Common myeloid progenitor, CD34-positive (primary cell): ENCODE measurements around the gene CACNA1A.

Source experiments
- CTCF ChIA-PET: fragments of 350-600 bp; sonication (Branson Sonifier 250); formaldehyde crosslinking; loops from one replicate; lab custom pipeline; 2021; ENCODE audit warnings: antibody characterized with exemption; lab: Charles Lee
- POLR2A ChIA-PET: fragments of 350-600 bp; sonication (Branson Sonifier 250); formaldehyde crosslinking; loops from one replicate; lab custom pipeline; 2021; ENCODE audit warnings: antibody characterized with exemption; lab: Charles Lee
- DNase-seq, 3 donors: peaks; one replicate each; pipeline versions ENCODE4 v3.0.0 to v3.0.0-alpha.2; 2013
- H3K27ac ChIP-seq, 2 experiments: 1 replicate in 1 of 2; 2 replicates in 1 of 2; pipeline ENCODE4 v1.7.0; 2013; ENCODE audit warnings: inconsistent platforms in 2 of 2, low read length in 2 of 2, mild to moderate bottlenecking in 2 of 2, low read depth in 1 of 2, moderate library complexity in 1 of 2; ENCODE audit not compliant: severe bottlenecking in 2 of 2, insufficient read depth in 1 of 2, poor library complexity in 1 of 2
- H3K27me3 ChIP-seq, 5 experiments: replicated peaks in 2 of 5; 1 replicate in 3 of 5; 2 replicates in 2 of 5; pipeline versions ENCODE4 v1.6.1 to v1.7.0; 2013; ENCODE audit warnings: low read length in 4 of 5, mild to moderate bottlenecking in 2 of 5, moderate library complexity in 2 of 5, inconsistent platforms in 1 of 5; ENCODE audit not compliant: insufficient read depth in 5 of 5, control insufficient read depth in 4 of 5
- H3K36me3 ChIP-seq, 4 experiments: 1 replicate in 2 of 4; 2 replicates in 2 of 4; pipeline versions ENCODE4 v1.6.1 to v1.7.0; 2013; ENCODE audit warnings: low read length in 3 of 4, control low read depth in 1 of 4, mild to moderate bottlenecking in 1 of 4; ENCODE audit not compliant: control insufficient read depth in 4 of 4, insufficient read depth in 4 of 4
- H3K4me1 ChIP-seq, 4 experiments: 1 replicate in 3 of 4; 2 replicates in 1 of 4; pipeline versions ENCODE4 v1.6.1 to v1.7.1; 2013; ENCODE audit warnings: low read length in 3 of 4, mild to moderate bottlenecking in 3 of 4, control low read depth in 1 of 4, inconsistent platforms in 1 of 4, moderate library complexity in 1 of 4; ENCODE audit not compliant: control insufficient read depth in 4 of 4, insufficient read depth in 4 of 4; ENCODE audit errors: control extremely low read depth in 1 of 4
- H3K4me3 ChIP-seq, 7 experiments: 1 replicate in 4 of 7; 2 replicates in 3 of 7; pipeline versions ENCODE4 v1.5.1 to v1.7.0; 2013; ENCODE audit warnings: mild to moderate bottlenecking in 7 of 7, low read length in 6 of 7, moderate library complexity in 6 of 7, inconsistent platforms in 2 of 7, low read depth in 2 of 7, control low read depth in 1 of 7; ENCODE audit not compliant: insufficient read depth in 4 of 7, control insufficient read depth in 1 of 7; ENCODE audit errors: extremely low read depth in 1 of 7
- H3K9me3 ChIP-seq, 5 experiments: 1 replicate in 4 of 5; 2 replicates in 1 of 5; pipeline versions ENCODE4 v1.6.1 to v1.7.1; 2013; ENCODE audit warnings: low read length in 4 of 5, mild to moderate bottlenecking in 2 of 5, inconsistent platforms in 1 of 5, low read depth in 1 of 5, moderate library complexity in 1 of 5; ENCODE audit not compliant: control insufficient read depth in 4 of 5, insufficient read depth in 2 of 5; ENCODE audit errors: control extremely low read depth in 1 of 5
- WGBS: methylation state at CpG from one replicate; pipeline ENCODE4 v1.1.5; 2013; ENCODE audit not compliant: insufficient coverage; 5-methylcytosine and 5-hydroxymethylcytosine counted together

CACNA1A gene

DNA sequence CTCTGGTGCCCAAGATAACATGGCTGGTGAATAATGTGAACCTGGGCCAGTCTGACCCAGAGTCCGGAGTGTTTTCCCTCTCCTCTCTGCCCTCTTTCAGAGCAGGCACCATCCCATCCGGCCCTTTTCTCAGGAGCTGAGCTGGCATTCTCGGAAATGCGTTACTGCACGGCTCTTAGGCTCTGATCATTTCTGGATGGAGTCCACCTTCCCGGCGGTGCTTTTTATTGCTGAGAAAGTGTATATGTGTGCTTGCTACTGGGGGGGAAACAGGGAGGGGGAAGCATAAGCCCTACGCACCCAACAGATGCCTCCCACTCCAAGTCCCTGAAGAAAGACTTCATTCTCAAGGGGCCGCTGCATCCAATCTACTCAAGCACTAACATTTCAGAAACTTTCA, 6.6 kb downstream of the CACNA1A start:
- Histone ChIP-seq H3K36me3 (no peaks in the 10 kb centered on the region), H3K27me3 (peaks cover 2 to 55% (median 5%) of the 10 kb centered on the region in 5 experiments), H3K4me1 (no peaks in the 10 kb centered on the region), H3K27ac (no peak overlapping the region), H3K9me3 (peaks cover 0 to 3% (median 0%) of the 10 kb centered on the region in 5 experiments), H3K4me3 (no peak overlapping the region)
- CTCF ChIA-PET: no interaction called here
- no peak for DNase-seq
- POLR2A ChIA-PET: no interaction called here
- 94% methylated on average over 2 of the region's 9 CpGs for WGBS

DNA sequence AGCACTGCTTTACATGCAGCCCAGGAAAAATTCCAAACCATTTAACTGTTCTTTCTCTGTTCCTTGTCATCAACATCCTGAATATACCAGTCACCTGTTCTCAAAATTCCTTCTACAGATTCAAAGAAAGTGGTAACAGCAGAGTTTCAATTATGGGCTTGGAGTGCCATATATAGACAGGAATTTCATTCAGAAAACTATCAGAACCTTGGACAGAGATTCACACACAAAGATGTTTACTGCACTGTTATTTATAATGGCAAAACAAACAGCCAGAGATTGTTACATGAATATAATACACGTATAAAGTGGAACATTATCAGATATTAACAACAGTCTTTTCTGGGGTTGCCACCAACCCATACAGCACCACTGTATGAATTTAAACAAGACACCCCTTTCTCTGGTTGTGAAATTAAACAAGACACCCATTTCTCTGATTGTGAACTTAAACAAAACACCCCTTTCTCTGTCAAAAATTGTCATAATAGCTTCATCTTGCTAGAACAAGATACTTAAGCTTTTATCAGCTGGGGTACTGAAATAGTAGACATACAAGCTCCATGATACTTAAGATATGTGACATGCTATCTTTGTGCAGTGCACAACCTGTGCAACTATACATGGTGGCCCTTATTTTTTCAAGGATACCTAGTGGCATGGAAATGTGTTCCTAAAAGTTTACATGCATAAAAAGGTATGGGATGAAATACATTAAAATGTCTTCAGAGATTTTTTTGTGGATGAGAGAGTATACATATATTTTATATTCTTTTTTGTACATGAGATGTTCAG, 12.6 kb downstream of the CACNA1A start:
- peaks cover 0 to 8% (median 2%) of the 10 kb centered on the region in 5 experiments for H3K27me3 ChIP-seq
- no peaks in the 10 kb centered on the region for H3K4me1 ChIP-seq
- peaks cover 0 to 2% (median 0%) of the 10 kb centered on the region in 5 experiments for H3K9me3 ChIP-seq
- no peak for DNase-seq
- H3K27ac ChIP-seq: no peak overlapping the region
- POLR2A ChIA-PET: no interaction called here
- WGBS: no CpG with 5 or more reads among the region's 1 CpG
- H3K4me3 ChIP-seq: no peak overlapping the region
- H3K36me3 ChIP-seq: no peaks in the 10 kb centered on the region
- CTCF ChIA-PET: interaction anchor here (0.6 kb wide), 1 partner anchor 886 kb away, joined by 3 read pairs; no protein-coding TSS in a partner anchor

- H3K4me3 ChIP-seq: no peak overlapping the region
- 0% methylated on average over 3 of the region's 3 CpGs for WGBS
- ChIA-PET POLR2A (no interaction called here), CTCF (no interaction called here)
- DNase-seq: no peak
- H3K27me3 ChIP-seq: peaks cover 0 to 5% (median 0%) of the 10 kb centered on the region in 5 experiments
- H3K4me1 ChIP-seq: no peaks in the 10 kb centered on the region
- H3K27ac ChIP-seq: no peak overlapping the region
- no peaks in the 10 kb centered on the region for H3K36me3 ChIP-seq
- H3K9me3 ChIP-seq: peaks cover 0 to 2% (median 0%) of the 10 kb centered on the region in 5 experiments
Observed at GRCh38 chr19:13492128-13492527, 14.2 kb downstream of the CACNA1A start.

DNA sequence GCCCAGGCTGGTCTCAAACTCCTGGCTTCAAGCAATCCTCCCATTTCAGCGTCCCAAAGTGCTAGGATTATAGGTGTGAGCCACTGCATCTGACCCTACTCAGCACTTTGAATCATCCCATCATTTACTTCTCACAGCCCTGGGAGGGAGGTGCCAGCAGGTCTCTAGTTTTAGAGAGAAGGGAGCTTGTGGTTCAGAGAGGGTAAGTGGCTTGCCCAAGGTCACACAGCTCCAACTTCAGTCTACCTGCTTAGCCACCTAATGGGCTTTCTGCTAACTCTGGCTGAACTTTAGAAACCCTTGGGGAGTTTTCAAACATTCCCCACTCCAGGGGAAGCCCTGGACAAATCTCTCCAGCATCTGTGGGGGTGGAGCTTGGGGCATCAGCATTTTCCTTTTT, 18.3 kb downstream of the CACNA1A start:
- WGBS: no CpG with 5 or more reads among the region's 1 CpG

DNA sequence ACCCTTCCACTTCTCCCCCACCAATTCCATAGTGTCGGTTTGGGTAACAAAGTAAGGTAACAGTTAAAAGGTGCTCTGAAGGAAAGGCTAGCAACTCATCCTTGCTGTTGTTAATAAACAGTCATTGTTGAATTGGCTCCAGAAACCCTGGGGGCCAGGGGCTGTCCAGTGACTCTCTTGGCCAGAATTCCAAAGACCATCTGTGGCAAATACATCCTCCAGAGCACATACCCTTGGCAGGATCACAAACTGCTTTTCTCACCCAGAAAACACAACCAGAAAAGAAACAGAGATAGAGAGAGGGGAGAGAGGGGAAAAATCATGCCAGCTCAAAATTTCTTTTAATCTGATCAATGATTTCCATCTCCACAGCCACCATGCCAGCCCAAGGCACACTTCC, 22.1 kb downstream of the CACNA1A start:
- Histone ChIP-seq H3K4me3 (no peak overlapping the region), H3K27ac (no peak overlapping the region), H3K4me1 (no peaks in the 10 kb centered on the region), H3K9me3 (peaks cover 0 to 7% (median 5%) of the 10 kb centered on the region in 5 experiments), H3K36me3 (no peaks in the 10 kb centered on the region), H3K27me3 (peaks cover 0 to 4% (median 2%) of the 10 kb centered on the region in 5 experiments)
- ChIA-PET POLR2A (no interaction called here), CTCF (no interaction called here)
- WGBS: no CpG with 5 or more reads among the region's 1 CpG
- no peak for DNase-seq

More for the DNA sequence above, 18.3 kb downstream of the CACNA1A start:
- no peak for DNase-seq
- Histone ChIP-seq H3K4me1 (no peaks in the 10 kb centered on the region), H3K27me3 (peaks cover 0 to 6% (median 4%) of the 10 kb centered on the region in 5 experiments), H3K9me3 (peaks cover 0 to 6% (median 4%) of the 10 kb centered on the region in 5 experiments), H3K4me3 (no peak overlapping the region), H3K36me3 (no peaks in the 10 kb centered on the region), H3K27ac (no peak overlapping the region)
- ChIA-PET POLR2A (no interaction called here), CTCF (no interaction called here)

DNA sequence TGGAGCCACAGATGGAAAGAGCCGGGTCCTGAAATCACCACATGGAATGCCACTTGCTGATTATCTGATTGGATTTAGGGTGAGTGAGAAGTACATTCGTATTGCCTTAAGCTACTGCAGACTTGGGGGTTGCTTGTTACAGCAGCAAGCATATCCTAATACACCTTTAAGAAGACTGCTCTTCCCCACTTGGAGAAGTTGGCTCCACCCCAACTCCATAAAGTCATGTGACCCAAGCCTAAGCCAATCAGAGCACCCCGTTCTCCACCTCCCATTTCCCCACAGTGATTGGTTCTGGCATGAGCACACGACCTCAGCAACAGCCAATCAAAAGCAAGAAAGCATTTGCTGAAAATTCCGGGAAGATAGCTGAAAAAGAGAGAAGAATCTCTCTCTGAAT, 23.1 kb downstream of the CACNA1A start:
- Histone ChIP-seq H3K4me3 (no peak overlapping the region), H3K9me3 (peaks cover 0 to 7% (median 5%) of the 10 kb centered on the region in 5 experiments), H3K36me3 (no peaks in the 10 kb centered on the region), H3K27me3 (peaks cover 0 to 4% (median 2%) of the 10 kb centered on the region in 5 experiments), H3K4me1 (no peaks in the 10 kb centered on the region), H3K27ac (no peak overlapping the region)
- no peak for DNase-seq
- ChIA-PET CTCF (no interaction called here), POLR2A (no interaction called here)
- 95% methylated on average over 3 of the region's 5 CpGs for WGBS

GRCh38 chr19:13478576-13478975, 27.7 kb downstream of the CACNA1A start:
- CTCF ChIA-PET: no interaction called here
- 100% methylated on average over 2 of the region's 2 CpGs for WGBS

More at GRCh38 chr19:13478576-13478975, 27.7 kb downstream of the CACNA1A start:
- Histone ChIP-seq H3K27ac (no peak overlapping the region), H3K36me3 (no peaks in the 10 kb centered on the region), H3K27me3 (no peaks in the 10 kb centered on the region), H3K9me3 (peaks cover 3 to 25% (median 16%) of the 10 kb centered on the region in 5 experiments), H3K4me3 (no peak overlapping the region), H3K4me1 (no peaks in the 10 kb centered on the region)
- DNase-seq: no peak
- POLR2A ChIA-PET: no interaction called here
